GM23338 (cell line): Measurements from ENCODE around the gene MVP.

Experiments
- CREB1 ChIP-seq: fragments of 250-450 bp; sonication (Bioruptor Pico); IDR thresholded peaks from 2 replicates; pipeline ENCODE4 v1.5.0; 2020; ENCODE audit warnings: low read depth, mild to moderate bottlenecking, moderate library complexity
- EZH2 ChIP-seq: fragments of 200-600 bp; sonication (generic); IDR thresholded peaks from one replicate; pipeline ENCODE4 v1.8.0; 2017; ENCODE audit warnings: antibody characterized with exemption, mild to moderate bottlenecking, low read depth; ENCODE audit not compliant: unreplicated experiment
- EZH2phosphoT487 ChIP-seq: fragments of 200-600 bp; sonication (generic); IDR thresholded peaks from one replicate; pipeline ENCODE4 v1.8.1; 2018; ENCODE audit warnings: antibody characterized with exemption; ENCODE audit not compliant: unreplicated experiment
- JUNB ChIP-seq: IDR thresholded peaks from one replicate; pipeline ENCODE4 v1.6.1; 2016; ENCODE audit warnings: antibody characterized with exemption; ENCODE audit not compliant: unreplicated experiment
- NANOG ChIP-seq: IDR thresholded peaks from 2 replicates; pipeline ENCODE4 v1.6.1; 2016; ENCODE audit warnings: antibody characterized with exemption, borderline replicate concordance
- POLR2AphosphoS5 ChIP-seq: IDR thresholded peaks from 2 replicates; pipeline ENCODE4 v1.6.1; 2016; ENCODE audit warnings: antibody characterized with exemption, low read depth
- STAT1 ChIP-seq: IDR thresholded peaks from one replicate; pipeline ENCODE4 v1.6.1; 2016; ENCODE audit warnings: antibody characterized with exemption; ENCODE audit not compliant: unreplicated experiment
- ZNF114 ChIP-seq: fragments of 250-450 bp; sonication (Bioruptor Pico); IDR thresholded peaks from 2 replicates; pipeline ENCODE4 v1.5.0; 2020; ENCODE audit warnings: mild to moderate bottlenecking, moderate library complexity
- TF ChIP-seq, protein P1 (sequence below), 2 experiments: fragments of 200-600 bp in 1 of 2; sonication (generic) in 1 of 2; conservative IDR thresholded peaks; 2 replicates each; pipeline versions ENCODE4 v1.5.1 to v1.6.1; 2016 to 2017; ENCODE audit warnings: antibody characterized with exemption in 2 of 2, low read depth in 2 of 2, mild to moderate bottlenecking in 2 of 2, moderate library complexity in 1 of 2
- TF ChIP-seq, protein P2 (sequence below): IDR thresholded peaks from one replicate; pipeline ENCODE4 v1.6.1; 2018; ENCODE audit warnings: antibody characterized with exemption; ENCODE audit not compliant: unreplicated experiment
- TF ChIP-seq, protein P3 (sequence below): IDR thresholded peaks from 2 replicates; pipeline ENCODE4 v1.6.1; 2016; ENCODE audit warnings: antibody characterized with exemption
- TF ChIP-seq, protein P4 (sequence below): fragments of 250-450 bp; sonication (Bioruptor Pico); IDR thresholded peaks from 2 replicates; pipeline ENCODE4 v1.5.0; 2020; ENCODE audit warnings: mild to moderate bottlenecking, moderate library complexity

DNA sequence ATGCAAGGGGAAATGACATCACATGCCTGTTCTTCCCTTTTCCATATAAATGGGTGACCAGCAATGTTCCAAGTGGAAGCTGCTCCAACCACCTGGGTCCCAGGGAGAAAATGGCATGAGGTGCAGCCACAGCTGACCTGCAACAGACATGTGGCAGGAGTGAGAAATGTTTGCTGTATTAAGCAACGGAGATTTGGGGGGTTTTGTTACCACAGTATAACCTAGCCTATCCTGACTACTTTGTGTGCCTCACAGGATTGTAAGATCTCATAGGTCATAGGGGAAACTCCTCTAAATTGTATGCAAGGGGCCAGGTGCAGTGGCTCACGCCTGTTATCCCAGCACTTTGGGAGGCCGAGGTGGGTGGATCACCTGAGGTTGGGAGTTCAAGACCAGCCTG, 30.7 kb downstream of the MVP start:
- TF ChIP-seq EZH2phosphoT487, result no peak
- TF ChIP-seq EZH2, result no peak
- TF ChIP-seq, protein P1, sequence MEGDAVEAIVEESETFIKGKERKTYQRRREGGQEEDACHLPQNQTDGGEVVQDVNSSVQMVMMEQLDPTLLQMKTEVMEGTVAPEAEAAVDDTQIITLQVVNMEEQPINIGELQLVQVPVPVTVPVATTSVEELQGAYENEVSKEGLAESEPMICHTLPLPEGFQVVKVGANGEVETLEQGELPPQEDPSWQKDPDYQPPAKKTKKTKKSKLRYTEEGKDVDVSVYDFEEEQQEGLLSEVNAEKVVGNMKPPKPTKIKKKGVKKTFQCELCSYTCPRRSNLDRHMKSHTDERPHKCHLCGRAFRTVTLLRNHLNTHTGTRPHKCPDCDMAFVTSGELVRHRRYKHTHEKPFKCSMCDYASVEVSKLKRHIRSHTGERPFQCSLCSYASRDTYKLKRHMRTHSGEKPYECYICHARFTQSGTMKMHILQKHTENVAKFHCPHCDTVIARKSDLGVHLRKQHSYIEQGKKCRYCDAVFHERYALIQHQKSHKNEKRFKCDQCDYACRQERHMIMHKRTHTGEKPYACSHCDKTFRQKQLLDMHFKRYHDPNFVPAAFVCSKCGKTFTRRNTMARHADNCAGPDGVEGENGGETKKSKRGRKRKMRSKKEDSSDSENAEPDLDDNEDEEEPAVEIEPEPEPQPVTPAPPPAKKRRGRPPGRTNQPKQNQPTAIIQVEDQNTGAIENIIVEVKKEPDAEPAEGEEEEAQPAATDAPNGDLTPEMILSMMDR (conservative IDR thresholded peaks at IDR 0.05; ENCODE audit: low read depth in 2 of 2), result no peak
- TF ChIP-seq, protein P2, sequence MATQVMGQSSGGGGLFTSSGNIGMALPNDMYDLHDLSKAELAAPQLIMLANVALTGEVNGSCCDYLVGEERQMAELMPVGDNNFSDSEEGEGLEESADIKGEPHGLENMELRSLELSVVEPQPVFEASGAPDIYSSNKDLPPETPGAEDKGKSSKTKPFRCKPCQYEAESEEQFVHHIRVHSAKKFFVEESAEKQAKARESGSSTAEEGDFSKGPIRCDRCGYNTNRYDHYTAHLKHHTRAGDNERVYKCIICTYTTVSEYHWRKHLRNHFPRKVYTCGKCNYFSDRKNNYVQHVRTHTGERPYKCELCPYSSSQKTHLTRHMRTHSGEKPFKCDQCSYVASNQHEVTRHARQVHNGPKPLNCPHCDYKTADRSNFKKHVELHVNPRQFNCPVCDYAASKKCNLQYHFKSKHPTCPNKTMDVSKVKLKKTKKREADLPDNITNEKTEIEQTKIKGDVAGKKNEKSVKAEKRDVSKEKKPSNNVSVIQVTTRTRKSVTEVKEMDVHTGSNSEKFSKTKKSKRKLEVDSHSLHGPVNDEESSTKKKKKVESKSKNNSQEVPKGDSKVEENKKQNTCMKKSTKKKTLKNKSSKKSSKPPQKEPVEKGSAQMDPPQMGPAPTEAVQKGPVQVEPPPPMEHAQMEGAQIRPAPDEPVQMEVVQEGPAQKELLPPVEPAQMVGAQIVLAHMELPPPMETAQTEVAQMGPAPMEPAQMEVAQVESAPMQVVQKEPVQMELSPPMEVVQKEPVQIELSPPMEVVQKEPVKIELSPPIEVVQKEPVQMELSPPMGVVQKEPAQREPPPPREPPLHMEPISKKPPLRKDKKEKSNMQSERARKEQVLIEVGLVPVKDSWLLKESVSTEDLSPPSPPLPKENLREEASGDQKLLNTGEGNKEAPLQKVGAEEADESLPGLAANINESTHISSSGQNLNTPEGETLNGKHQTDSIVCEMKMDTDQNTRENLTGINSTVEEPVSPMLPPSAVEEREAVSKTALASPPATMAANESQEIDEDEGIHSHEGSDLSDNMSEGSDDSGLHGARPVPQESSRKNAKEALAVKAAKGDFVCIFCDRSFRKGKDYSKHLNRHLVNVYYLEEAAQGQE, result no peak
- TF ChIP-seq, protein P3, sequence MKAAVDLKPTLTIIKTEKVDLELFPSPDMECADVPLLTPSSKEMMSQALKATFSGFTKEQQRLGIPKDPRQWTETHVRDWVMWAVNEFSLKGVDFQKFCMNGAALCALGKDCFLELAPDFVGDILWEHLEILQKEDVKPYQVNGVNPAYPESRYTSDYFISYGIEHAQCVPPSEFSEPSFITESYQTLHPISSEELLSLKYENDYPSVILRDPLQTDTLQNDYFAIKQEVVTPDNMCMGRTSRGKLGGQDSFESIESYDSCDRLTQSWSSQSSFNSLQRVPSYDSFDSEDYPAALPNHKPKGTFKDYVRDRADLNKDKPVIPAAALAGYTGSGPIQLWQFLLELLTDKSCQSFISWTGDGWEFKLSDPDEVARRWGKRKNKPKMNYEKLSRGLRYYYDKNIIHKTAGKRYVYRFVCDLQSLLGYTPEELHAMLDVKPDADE, result no peak
- no peak for TF ChIP-seq POLR2AphosphoS5
- no peak for TF ChIP-seq NANOG
- TF ChIP-seq ZNF114 (CRISPR knock-in tag), result no peak
- TF ChIP-seq CREB1 (CRISPR knock-in tag), result no peak
- TF ChIP-seq JUNB, result no peak
- TF ChIP-seq STAT1, result no peak
- TF ChIP-seq, protein P4, sequence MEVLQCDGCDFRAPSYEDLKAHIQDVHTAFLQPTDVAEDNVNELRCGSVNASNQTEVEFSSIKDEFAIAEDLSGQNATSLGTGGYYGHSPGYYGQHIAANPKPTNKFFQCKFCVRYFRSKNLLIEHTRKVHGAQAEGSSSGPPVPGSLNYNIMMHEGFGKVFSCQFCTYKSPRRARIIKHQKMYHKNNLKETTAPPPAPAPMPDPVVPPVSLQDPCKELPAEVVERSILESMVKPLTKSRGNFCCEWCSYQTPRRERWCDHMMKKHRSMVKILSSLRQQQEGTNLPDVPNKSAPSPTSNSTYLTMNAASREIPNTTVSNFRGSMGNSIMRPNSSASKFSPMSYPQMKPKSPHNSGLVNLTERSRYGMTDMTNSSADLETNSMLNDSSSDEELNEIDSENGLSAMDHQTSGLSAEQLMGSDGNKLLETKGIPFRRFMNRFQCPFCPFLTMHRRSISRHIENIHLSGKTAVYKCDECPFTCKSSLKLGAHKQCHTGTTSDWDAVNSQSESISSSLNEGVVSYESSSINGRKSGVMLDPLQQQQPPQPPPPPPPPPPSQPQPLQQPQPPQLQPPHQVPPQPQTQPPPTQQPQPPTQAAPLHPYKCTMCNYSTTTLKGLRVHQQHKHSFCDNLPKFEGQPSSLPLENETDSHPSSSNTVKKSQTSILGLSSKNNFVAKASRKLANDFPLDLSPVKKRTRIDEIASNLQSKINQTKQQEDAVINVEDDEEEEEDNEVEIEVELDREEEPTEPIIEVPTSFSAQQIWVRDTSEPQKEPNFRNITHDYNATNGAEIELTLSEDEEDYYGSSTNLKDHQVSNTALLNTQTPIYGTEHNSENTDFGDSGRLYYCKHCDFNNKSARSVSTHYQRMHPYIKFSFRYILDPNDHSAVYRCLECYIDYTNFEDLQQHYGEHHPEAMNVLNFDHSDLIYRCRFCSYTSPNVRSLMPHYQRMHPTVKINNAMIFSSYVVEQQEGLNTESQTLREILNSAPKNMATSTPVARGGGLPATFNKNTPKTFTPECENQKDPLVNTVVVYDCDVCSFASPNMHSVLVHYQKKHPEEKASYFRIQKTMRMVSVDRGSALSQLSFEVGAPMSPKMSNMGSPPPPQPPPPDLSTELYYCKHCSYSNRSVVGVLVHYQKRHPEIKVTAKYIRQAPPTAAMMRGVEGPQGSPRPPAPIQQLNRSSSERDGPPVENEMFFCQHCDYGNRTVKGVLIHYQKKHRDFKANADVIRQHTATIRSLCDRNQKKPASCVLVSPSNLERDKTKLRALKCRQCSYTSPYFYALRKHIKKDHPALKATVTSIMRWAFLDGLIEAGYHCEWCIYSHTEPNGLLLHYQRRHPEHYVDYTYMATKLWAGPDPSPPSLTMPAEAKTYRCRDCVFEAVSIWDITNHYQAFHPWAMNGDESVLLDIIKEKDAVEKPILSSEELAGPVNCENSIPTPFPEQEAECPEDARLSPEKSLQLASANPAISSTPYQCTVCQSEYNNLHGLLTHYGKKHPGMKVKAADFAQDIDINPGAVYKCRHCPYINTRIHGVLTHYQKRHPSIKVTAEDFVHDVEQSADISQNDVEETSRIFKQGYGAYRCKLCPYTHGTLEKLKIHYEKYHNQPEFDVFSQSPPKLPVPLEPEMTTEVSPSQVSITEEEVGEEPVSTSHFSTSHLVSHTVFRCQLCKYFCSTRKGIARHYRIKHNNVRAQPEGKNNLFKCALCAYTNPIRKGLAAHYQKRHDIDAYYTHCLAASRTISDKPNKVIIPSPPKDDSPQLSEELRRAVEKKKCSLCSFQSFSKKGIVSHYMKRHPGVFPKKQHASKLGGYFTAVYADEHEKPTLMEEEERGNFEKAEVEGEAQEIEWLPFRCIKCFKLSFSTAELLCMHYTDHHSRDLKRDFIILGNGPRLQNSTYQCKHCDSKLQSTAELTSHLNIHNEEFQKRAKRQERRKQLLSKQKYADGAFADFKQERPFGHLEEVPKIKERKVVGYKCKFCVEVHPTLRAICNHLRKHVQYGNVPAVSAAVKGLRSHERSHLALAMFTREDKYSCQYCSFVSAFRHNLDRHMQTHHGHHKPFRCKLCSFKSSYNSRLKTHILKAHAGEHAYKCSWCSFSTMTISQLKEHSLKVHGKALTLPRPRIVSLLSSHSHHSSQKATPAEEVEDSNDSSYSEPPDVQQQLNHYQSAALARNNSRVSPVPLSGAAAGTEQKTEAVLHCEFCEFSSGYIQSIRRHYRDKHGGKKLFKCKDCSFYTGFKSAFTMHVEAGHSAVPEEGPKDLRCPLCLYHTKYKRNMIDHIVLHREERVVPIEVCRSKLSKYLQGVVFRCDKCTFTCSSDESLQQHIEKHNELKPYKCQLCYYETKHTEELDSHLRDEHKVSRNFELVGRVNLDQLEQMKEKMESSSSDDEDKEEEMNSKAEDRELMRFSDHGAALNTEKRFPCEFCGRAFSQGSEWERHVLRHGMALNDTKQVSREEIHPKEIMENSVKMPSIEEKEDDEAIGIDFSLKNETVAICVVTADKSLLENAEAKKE (CRISPR knock-in tag), result no peak
